ENCODE measurements around the gene TMEM11.

DNA sequence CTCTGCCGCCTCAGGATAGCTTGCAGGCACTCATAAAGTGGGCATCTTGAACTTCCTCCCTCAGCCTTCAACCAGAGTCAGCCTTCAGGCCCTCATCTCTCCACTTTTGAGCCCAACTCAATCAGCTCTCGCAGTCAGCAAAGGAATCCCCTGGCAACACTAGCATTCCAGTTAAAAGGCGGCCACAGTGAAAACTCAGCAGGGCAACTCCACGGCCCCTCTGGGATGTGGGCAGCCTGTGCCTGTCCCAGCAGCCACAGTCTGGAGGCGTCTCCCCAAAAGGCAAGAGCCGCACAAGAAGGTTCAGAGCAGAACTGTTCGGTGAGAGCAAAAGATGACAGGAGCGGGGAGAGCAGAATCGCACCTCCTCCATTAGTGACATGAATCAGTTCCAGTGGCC is 9.0 kb downstream of the TMEM11 start:
- TF ChIP-seq CTCF (IDR thresholded peaks at IDR 0.05) (no peak), POLR2A (IDR thresholded peaks at IDR 0.05) (no peak)

Measured in body of pancreas (tissue), 4 donors.